IMR-90 (cell line): ENCODE measurements around the gene GTF3C1. TPM values are rescaled to one million over a fixed set of nuclear protein-coding genes. Genes with fewer than 3 reads are reported as not detected.
A peak's percentile ranks its signal among the peaks of the same experiment; 100 is the strongest.

ENCODE experiments used
- ATAC-seq: fragments of 200-7000 bp; cut with Tn5 transposase; 2 replicates; pipeline ENCODE4 v1.9.1; 2020; ENCODE audit warnings: low read depth, mild to moderate bottlenecking, moderate library complexity
- BruUV-seq: library from RNA; stranded (reverse); fragments of 400-500 nt; replicated peaks from 2 replicates; lab custom pipeline; 2021; lab: Mats Ljungman, UMichigan
- CTCF ChIA-PET: fragments of 300-600 bp; formaldehyde crosslinking; extraction: SDS; loops from one replicate; lab custom pipeline; 2021; ENCODE audit warnings: antibody characterized with exemption; lab: Yijun Ruan, JAX
- POLR2A ChIA-PET: fragments of 300-600 bp; sonication (Branson Sonifier 250); formaldehyde crosslinking; loops from one replicate; lab custom pipeline; 2022; ENCODE audit warnings: antibody characterized with exemption; ENCODE audit not compliant: unreplicated experiment; lab: Charles Lee
- DNase-seq: peaks from one replicate; pipeline ENCODE4 v3.0.0; 2013
- H2AFZ ChIP-seq: replicated peaks from 2 replicates; pipeline ENCODE3; 2013; ENCODE audit warnings: low read length, mild to moderate bottlenecking; ENCODE audit not compliant: poor library complexity
- H2AK5ac ChIP-seq: 2 replicates; pipeline ENCODE4 v1.6.1; 2013; ENCODE audit warnings: low read depth, low read length, inconsistent platforms
- H2AK9ac ChIP-seq: replicated peaks from 2 replicates; pipeline ENCODE3; 2013; ENCODE audit warnings: mild to moderate bottlenecking, low read depth, low read length, moderate library complexity; ENCODE audit not compliant: poor library complexity
- H2BK120ac ChIP-seq: 2 replicates; pipeline ENCODE4 v1.6.1; 2013; ENCODE audit warnings: low read depth, low read length, inconsistent platforms
- H2BK15ac ChIP-seq: 3 replicates; pipeline ENCODE4 v1.6.1; 2013; ENCODE audit warnings: low read depth, low read length, inconsistent platforms
- H2BK20ac ChIP-seq: 2 replicates; pipeline ENCODE4 v1.6.1; 2013; ENCODE audit warnings: low read depth, mild to moderate bottlenecking, inconsistent platforms, low read length, moderate library complexity
- H2BK5ac ChIP-seq: 2 replicates; pipeline ENCODE4 v1.6.1; 2013; ENCODE audit warnings: mild to moderate bottlenecking, low read depth, low read length, inconsistent platforms; ENCODE audit not compliant: poor library complexity, severe bottlenecking
- H3K14ac ChIP-seq: replicated peaks from 2 replicates; pipeline ENCODE4 v1.6.1; 2013; ENCODE audit warnings: low read depth, low read length, inconsistent platforms
- H3K18ac ChIP-seq: 2 replicates; pipeline ENCODE4 v1.6.1; 2013; ENCODE audit warnings: low read depth, low read length, control low read depth
- H3K23ac ChIP-seq: 2 replicates; pipeline ENCODE4 v1.6.1; 2013; ENCODE audit warnings: low read depth, low read length, inconsistent platforms
- H3K27ac ChIP-seq: 2 replicates; pipeline ENCODE4 v1.5.1; 2013; ENCODE audit warnings: mild to moderate bottlenecking, control low read depth, low read length; ENCODE audit not compliant: insufficient read depth
- H3K27me3 ChIP-seq: 2 replicates; pipeline ENCODE4 v1.6.1; 2013; ENCODE audit warnings: low read length; ENCODE audit not compliant: control insufficient read depth, insufficient read depth
- H3K36me3 ChIP-seq: 2 replicates; pipeline ENCODE4 v1.6.1; 2013; ENCODE audit warnings: low read length, mixed read lengths; ENCODE audit not compliant: control insufficient read depth, insufficient read depth
- H3K4ac ChIP-seq: 2 replicates; pipeline ENCODE4 v1.6.1; 2013; ENCODE audit warnings: low read depth, low read length, inconsistent platforms
- H3K4me1 ChIP-seq: 2 replicates; pipeline ENCODE4 v1.6.1; 2013; ENCODE audit warnings: low read length, mixed read lengths; ENCODE audit not compliant: control insufficient read depth, insufficient read depth
- H3K4me2 ChIP-seq: 2 replicates; pipeline ENCODE4 v1.6.1; 2013; ENCODE audit warnings: low read depth, mild to moderate bottlenecking, control low read depth, low read length, moderate library complexity
- H3K4me3 ChIP-seq: 2 replicates; pipeline ENCODE4 v1.5.1; 2013; ENCODE audit warnings: low read depth, mild to moderate bottlenecking, control low read depth, low read length, moderate library complexity; ENCODE audit not compliant: insufficient read depth
- H3K56ac ChIP-seq: 2 replicates; pipeline ENCODE4 v1.6.1; 2013; ENCODE audit warnings: low read length, inconsistent platforms; ENCODE audit not compliant: insufficient read depth; ENCODE audit errors: extremely low read depth
- H3K79me1 ChIP-seq, 2 experiments: 2 replicates each; pipeline ENCODE4 v1.6.1; 2013; ENCODE audit warnings: low read length in 2 of 2, inconsistent platforms in 1 of 2, low read depth in 1 of 2
- H3K9ac ChIP-seq: 2 replicates; pipeline ENCODE4 v1.6.1; 2013; ENCODE audit warnings: low read depth, low read length, control low read depth
- H3K9me1 ChIP-seq: 2 replicates; pipeline ENCODE4 v1.6.1; 2013; ENCODE audit warnings: low read length, inconsistent platforms; ENCODE audit not compliant: insufficient read depth
- H3K9me3 ChIP-seq: 2 replicates; pipeline ENCODE4 v1.6.1; 2013; ENCODE audit warnings: low read length; ENCODE audit not compliant: control insufficient read depth, insufficient read depth
- H4K20me1 ChIP-seq: 2 replicates; pipeline ENCODE4 v1.6.1; 2013; ENCODE audit warnings: low read length, inconsistent platforms; ENCODE audit not compliant: insufficient read depth
- H4K5ac ChIP-seq: 2 replicates; pipeline ENCODE4 v1.6.1; 2013; ENCODE audit warnings: mild to moderate bottlenecking, low read depth, low read length, control low read depth
- H4K8ac ChIP-seq, 2 experiments: 2 replicates each; pipeline ENCODE4 v1.6.1; 2013; ENCODE audit warnings: low read depth in 2 of 2, low read length in 2 of 2, control low read depth in 1 of 2, inconsistent platforms in 1 of 2
- H4K91ac ChIP-seq: 2 replicates; pipeline ENCODE4 v1.6.1; 2013; ENCODE audit warnings: low read depth, low read length, inconsistent platforms; ENCODE audit not compliant: insufficient read depth
- CHD1 ChIP-seq: IDR thresholded peaks from 2 replicates; pipeline ENCODE4 v1.6.1; 2012; ENCODE audit warnings: low read depth, low read length, improper control_type of control experiment
- MAZ ChIP-seq: IDR thresholded peaks from 2 replicates; pipeline ENCODE4 v1.6.1; 2012; ENCODE audit warnings: low read depth, mild to moderate bottlenecking, low read length, improper control_type of control experiment, moderate library complexity, borderline replicate concordance
- NFE2L2 ChIP-seq: fragments of 150-350 bp; IDR thresholded peaks from 2 replicates; pipeline ENCODE4 v1.6.1; 2016; ENCODE audit warnings: low read depth, mild to moderate bottlenecking, low read length
- POLR2A ChIP-seq: IDR thresholded peaks from 2 replicates; pipeline ENCODE4 v1.6.1; 2012; ENCODE audit warnings: mild to moderate bottlenecking, low read depth, low read length
- RAD21 ChIP-seq: IDR thresholded peaks from 2 replicates; pipeline ENCODE4 v1.6.1; 2012; ENCODE audit warnings: low read length, improper control_type of control experiment
- WGBS, 2 experiments: methylation state at CpG; one replicate each; pipeline versions ENCODE4 v1.1.5 to v1.1.7; 2013; ENCODE audit warnings: missing lambda C conversion rate in 2 of 2; ENCODE audit not compliant: insufficient read length in 1 of 2; ENCODE audit errors: extremely low coverage in 2 of 2; 5-methylcytosine and 5-hydroxymethylcytosine counted together
- dilution Hi-C: fragments of 300-500 bp; cut with HindIII; formaldehyde crosslinking; loops from one replicate; pipeline ENCODE4 v1.14.3; 2018; ENCODE audit warnings: low sequenced_read_pairs; ENCODE audit not compliant: unreplicated experiment
- in situ Hi-C: fragments of 300-500 bp; cut with MboI; formaldehyde crosslinking; loops from 3 replicates; pipeline ENCODE4 v1.14.3; 2019; ENCODE audit warnings: low sequenced_read_pairs, inconsistent platforms, mixed read lengths
- intact Hi-C: fragments of 100-400 bp; cut with micrococcal nuclease; formaldehyde crosslinking; loops from 2 replicates; pipeline ENCODE4 v1.10.0; 2022
- polyA plus RNA-seq, 3 experiments: library from polyadenylated mRNA; depleted of rRNA; stranded (reverse); fragments of >200 nt; gene quantifications; 2 replicates each; pipeline ENCODE4 v1.2.3, GENCODE V29; 2012; ENCODE audit warnings: low replicate concordance in 1 of 3
- total RNA-seq: library from RNA; depleted of rRNA; stranded (reverse); fragments of >200 nt; gene quantifications from 2 replicates; pipeline ENCODE4 v1.2.3, GENCODE V29; 2012
- TF ChIP-seq, protein P1 (sequence below): fragments of 150-350 bp; IDR thresholded peaks from 2 replicates; pipeline ENCODE4 v1.6.1; 2016; ENCODE audit warnings: low read depth, mild to moderate bottlenecking, low read length, moderate library complexity, borderline replicate concordance

GTF3C1 gene
- total and polyA plus RNA-seq, 2 of the 4 experiments (the other 2 are of a cell fraction): 50.8 to 68.1 TPM

DNA sequence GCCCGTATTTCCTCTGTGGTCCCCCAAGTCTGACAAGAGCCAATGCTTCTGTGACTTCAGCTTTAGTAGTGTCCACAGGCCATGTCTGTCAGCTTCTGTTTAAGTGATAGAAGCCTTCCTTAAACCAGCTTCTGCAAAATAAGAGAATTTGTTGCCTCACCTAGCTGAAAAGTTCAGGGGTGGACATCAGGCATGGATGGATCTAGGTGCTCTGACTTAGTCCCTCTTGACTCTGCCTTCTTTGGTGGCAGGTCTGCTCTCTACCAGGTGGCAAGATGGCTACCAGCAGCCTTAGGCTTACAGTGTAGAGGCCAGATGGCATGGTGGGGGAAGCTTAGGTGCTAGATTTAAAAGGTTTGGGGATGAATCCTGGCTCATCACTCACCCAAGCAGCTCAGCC, 33.9 kb upstream of the GTF3C1 start:
- dilution Hi-C loops (no loop called here), in situ Hi-C loops (no loop called here)
- POLR2A ChIA-PET: no interaction called here

More for the DNA sequence above, 33.9 kb upstream of the GTF3C1 start:
- Histone ChIP-seq H3K27ac (no peak overlapping the region), H3K79me1 (peaks cover 2 to 10% of the 10 kb centered on the region in 2 experiments; a peak in 2 of 4 replicates), H3K18ac (no peak overlapping the region), H2BK15ac (no peak overlapping the region), H2AFZ (no peak overlapping the region), H2BK5ac (no peak overlapping the region), H3K4me2 (no peak overlapping the region), H3K27me3 (no peaks in the 10 kb centered on the region), H3K14ac (no peak overlapping the region), H2BK120ac (no peak overlapping the region), H4K91ac (no peak overlapping the region), H4K5ac (no peak overlapping the region), H2AK5ac (no peak overlapping the region), H3K23ac (no peak overlapping the region), H2BK20ac (no peak overlapping the region), H3K36me3 (peaks cover 6% of the 10 kb centered on the region), H3K9me3 (no peaks in the 10 kb centered on the region), H3K4ac (no peak overlapping the region), H3K4me3 (no peak overlapping the region), H3K4me1 (peaks cover 6% of the 10 kb centered on the region), H3K9me1 (peaks cover 12% of the 10 kb centered on the region), H2AK9ac (peak overlapping the region; percentile 20), H4K8ac (no peak overlapping the region), H4K20me1 (peaks cover 4% of the 10 kb centered on the region; the same call in 1 of the 2 replicates), H3K56ac (no peak overlapping the region), H3K9ac (no peak overlapping the region)
- WGBS, 2 experiments: 100% methylated on average over 1 of the region's 1 CpG; no CpG with 5 or more reads in 1 of the 2 experiments
- no peak for DNase-seq
- ATAC-seq: no peak
- intact Hi-C loops: no loop called here
- CTCF ChIA-PET: no interaction called here
- no TSS peak for BruUV-seq
- TF ChIP-seq POLR2A: no peak
- no peak for TF ChIP-seq RAD21
- TF ChIP-seq MAZ: no peak
- TF ChIP-seq, protein P1, sequence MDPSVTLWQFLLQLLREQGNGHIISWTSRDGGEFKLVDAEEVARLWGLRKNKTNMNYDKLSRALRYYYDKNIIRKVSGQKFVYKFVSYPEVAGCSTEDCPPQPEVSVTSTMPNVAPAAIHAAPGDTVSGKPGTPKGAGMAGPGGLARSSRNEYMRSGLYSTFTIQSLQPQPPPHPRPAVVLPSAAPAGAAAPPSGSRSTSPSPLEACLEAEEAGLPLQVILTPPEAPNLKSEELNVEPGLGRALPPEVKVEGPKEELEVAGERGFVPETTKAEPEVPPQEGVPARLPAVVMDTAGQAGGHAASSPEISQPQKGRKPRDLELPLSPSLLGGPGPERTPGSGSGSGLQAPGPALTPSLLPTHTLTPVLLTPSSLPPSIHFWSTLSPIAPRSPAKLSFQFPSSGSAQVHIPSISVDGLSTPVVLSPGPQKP: no peak
- no peak for TF ChIP-seq NFE2L2
- no peak for TF ChIP-seq CHD1
